Endometrial microvascular endothelial cells (primary cell): ENCODE data around the gene LRCH4. TPM values are rescaled to one million over a fixed set of nuclear protein-coding genes. Genes with fewer than 3 reads are reported as not detected.

Experiments used
- in situ Hi-C: cut with HindIII; loops from 2 replicates; pipeline ENCODE4 v1.10.0; 2017; ENCODE audit warnings: low sequenced_read_pairs, low pct_unique_long_range_greater_than_20kb; ENCODE audit errors: inconsistent ontology term
- total RNA-seq: library from RNA; depleted of rRNA; stranded (reverse); fragments of >200 nt; gene quantifications from one replicate; pipeline ENCODE4 v1.2.3, GENCODE V29; 2015; ENCODE audit errors: inconsistent ontology term

LRCH4 gene
- total RNA-seq, 1 donor from 2014 or later = 45.3 TPM

DNA sequence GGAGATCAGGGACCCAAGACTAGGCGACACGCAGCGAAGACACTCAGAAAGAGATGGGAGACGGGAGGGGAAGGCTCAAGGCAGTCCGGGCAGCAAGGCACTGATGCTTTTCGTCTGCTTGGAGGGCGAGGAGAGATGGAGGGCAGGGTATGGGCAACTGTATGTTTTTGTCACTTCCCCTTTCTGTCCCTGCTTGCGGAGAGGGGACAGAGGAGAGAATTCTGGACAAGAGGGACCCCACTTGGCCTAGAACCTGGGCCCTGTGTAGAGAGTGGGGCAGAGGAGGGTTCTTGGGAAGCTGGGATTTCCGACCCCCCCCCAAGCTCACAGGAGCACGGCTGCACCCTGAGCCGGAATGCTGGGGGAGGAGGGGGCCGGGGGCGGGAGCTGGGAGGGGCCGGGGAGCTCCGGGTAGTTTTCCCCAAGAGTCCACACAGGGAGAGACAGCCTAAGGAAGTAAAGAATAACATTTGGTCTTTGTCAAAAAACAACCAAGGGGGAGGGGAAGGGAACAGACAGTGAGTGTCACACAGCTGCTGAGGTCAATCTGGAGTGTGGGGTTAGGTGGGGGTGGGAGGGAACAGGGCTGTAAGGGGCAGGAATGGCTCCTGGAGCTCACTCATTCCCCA lies 1.8 kb downstream of the LRCH4 start:
- in situ Hi-C loops = no loop called here

DNA sequence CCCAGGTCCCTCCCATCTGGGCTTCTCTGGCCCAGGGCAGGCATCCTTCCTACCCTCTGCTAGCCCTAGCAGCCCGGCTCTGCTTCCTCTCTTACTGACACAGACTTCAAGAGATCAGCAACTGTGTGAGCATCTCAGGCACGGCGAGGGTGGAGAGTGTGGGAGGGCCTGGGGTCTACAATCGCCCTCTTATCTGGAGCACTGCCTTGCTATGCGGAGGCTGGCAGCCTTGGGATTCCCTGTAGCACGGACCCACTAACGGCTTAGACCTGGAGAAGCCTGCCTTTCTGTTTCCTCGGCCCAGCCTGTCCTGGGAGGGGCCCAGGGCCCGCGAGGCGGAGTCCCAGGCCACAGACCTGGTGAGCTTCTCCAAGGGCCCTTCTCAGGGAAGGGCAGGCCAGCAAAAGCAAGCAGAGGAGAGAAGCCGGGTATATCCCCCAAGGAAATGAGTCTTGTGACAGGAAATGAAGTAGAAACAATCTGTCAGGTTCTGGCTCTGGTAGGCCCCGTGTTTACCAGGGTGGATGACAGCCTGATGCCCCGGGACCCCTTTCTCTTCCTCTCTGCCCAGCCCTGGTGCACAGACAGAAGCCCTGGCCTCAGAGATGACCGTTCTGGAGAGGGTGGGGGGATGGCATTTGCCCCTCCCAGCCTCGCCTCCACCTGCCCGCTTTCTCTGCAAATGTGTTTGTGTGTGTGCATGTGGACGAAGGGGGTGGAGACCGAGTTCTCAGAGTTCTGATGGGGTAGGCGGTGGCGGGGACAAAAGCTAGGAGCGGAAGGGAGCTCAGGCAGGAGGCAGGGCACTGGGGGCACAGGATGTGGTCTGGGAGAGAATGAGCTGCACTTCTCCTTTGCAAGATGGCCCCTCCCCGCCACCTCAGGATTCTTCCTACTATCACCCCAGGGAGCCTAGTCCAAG lies 2.5 kb downstream of the LRCH4 start:
- in situ Hi-C loops = no loop called here

- in situ Hi-C loops = no loop called here
These were observed 3.3 kb downstream of the LRCH4 start for GRCh38 chr7:100582650-100583049.

- in situ Hi-C loops = no loop called here
These were observed 3.8 kb downstream of the LRCH4 start for GRCh38 chr7:100582041-100582579.

GRCh38 chr7:100580466-100581283 lies 5.3 kb downstream of the LRCH4 start:
- in situ Hi-C loops = no loop called here

GRCh38 chr7:100578246-100579183 lies 7.4 kb downstream of the LRCH4 start:
- in situ Hi-C loops = no loop called here

GRCh38 chr7:100577507-100577906 lies 8.4 kb downstream of the LRCH4 start:
- in situ Hi-C loops = no loop called here

DNA sequence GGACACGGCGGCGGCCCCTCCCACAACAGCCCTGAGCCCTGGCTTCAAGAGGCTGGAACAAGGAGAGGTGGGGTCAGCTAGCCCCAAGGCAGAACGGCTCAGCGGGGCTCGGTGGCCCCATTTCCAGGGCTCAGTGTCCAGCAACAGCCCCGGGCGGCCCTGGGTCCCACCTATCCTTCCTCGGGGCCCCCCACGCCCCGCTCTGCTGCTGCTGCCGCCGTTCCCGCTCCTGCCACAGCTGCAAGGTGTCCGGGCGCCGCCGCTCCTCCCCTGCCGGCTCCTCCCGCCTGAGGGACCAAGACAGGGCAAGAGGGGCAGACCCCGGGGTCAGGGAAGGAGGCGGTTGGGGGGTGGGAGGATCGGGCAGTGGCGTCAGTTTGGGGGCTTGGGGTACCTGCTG lies 8.8 kb downstream of the LRCH4 start:
- in situ Hi-C loops = no loop called here

- in situ Hi-C loops = no loop called here
These were observed 9.4 kb downstream of the LRCH4 start for GRCh38 chr7:100576384-100576993.

DNA sequence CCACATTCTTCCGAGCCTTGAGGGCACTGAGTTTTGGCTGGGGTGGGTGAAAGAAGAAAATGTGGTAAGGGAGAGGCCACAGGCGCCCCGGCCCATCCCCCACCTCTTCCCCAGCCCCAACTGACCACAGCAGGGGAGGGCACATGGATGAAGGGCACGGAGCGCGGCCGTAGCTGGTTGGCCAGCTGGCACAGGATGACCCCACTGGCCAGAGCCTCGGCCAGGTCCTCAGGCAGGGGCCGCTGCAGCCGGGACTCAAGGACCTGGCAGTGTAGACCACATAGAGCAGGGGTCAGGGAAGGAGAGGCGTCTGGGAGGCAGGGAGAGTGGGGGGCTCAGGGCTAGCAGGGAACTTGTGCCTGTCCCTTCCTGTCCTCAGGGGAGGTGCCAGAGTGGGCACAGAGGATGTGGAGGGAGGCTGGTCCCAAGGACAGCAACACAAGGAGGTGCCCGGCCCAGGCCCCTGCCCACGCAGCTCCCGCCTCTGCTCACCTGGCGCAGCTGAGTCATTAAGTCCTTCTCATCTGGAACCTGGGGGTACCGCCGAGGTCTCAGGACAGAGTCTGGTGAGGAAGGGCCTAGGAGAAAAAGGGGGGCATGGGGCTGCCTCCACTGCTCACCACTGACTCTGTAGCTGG lies 10.1 kb downstream of the LRCH4 start:
- in situ Hi-C loops = no loop called here

DNA sequence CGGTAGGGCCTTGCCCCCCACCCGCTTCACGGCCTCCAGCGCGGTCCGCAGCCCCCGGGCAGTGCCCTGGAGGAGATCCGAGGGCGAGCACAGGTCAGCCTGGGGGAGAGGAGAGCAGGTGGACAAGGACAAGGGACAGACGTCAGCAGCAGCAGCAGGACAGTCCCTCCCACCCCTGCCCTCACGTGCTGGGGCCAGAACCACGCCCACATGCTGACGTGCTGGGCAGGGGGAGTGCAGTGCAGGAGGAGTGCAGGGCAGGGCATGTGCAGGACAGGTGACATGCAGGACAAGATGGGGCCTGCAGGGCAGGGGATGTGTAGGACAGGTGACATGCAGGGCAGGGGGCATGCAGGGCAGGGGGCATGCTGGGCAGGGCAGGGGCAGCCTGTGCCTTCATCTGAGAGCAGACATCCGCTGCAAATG lies 10.7 kb downstream of the LRCH4 start:
- in situ Hi-C loops = no loop called here

DNA sequence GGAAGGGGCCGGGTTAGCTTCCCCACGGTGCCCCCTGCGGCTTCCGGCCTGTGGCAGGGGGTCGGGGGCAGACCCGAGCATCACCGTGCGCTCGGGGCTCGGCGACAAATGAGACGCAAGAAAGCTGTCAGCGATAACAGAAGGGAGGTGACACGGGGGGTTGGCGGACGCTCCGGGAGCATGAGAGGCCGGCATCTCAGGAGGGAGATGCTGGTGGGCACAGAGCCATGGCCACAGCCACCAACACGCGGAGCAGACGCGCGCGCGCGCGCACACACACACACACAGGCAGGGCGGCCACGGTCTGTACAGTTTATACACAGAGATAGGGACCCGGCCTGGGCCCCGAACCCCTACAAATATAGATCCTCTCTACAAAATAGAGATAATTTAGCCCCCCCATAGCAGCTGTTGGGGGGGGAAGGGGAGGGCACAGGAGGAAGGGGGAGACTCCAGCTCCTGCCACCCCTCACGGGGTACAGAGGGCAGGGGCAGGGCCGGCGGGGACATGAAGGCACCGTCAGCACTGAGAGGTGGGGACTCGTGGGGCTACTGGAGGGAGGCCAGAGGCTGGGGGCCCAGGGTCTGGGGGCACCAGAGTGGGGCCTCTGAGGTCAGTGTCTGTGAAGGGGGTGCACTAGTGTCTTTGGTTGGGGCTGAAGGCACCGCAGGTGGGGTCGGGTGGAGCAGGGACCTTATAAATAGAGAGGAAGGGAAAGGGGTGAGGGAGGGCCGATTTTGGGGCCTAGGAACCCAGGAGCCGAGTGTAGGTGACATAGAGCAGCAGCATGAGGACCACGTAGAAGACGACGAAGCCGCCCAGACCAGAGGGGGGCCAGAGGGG lies 11.3 kb downstream of the LRCH4 start:
- in situ Hi-C loops = no loop called here

GRCh38 chr7:100573691-100574361 lies 12.1 kb downstream of the LRCH4 start, which contains the start of gene SAP25:
TSS of gene SAP25 (minus strand) at chr7:100573900. CDS start at chr7:100573742, 158 bp downstream.
- in situ Hi-C loops = no loop called here

- in situ Hi-C loops = no loop called here
These were observed 12.8 kb downstream of the LRCH4 start for GRCh38 chr7:100572949-100573675.

GRCh38 chr7:100572281-100572948 lies 13.5 kb downstream of the LRCH4 start:
- in situ Hi-C loops = no loop called here
